Stomach smooth muscle (tissue), 2 donors: ENCODE results near the gene NFYA.
A peak's percentile ranks its signal among the peaks of the same experiment; 100 is the strongest.

Experiments
- H3K27ac ChIP-seq: one replicate; pipeline ENCODE4 v1.7.0; 2013; ENCODE audit warnings: mild to moderate bottlenecking, low read length, inconsistent platforms
- H3K27me3 ChIP-seq, 2 donors: one replicate each; pipeline ENCODE4 v1.7.0; 2013; ENCODE audit warnings: low read length in 2 of 2; ENCODE audit not compliant: insufficient read depth in 2 of 2, control insufficient read depth in 1 of 2
- H3K36me3 ChIP-seq, 2 donors: one replicate each; pipeline ENCODE4 v1.7.0; 2013; ENCODE audit warnings: low read length in 2 of 2; ENCODE audit not compliant: control insufficient read depth in 2 of 2, insufficient read depth in 2 of 2
- H3K4me1 ChIP-seq: one replicate; pipeline ENCODE4 v1.7.0; 2013; ENCODE audit warnings: low read length; ENCODE audit not compliant: control insufficient read depth, insufficient read depth
- H3K4me3 ChIP-seq, 2 donors: one replicate each; pipeline ENCODE4 v1.7.0; 2013; ENCODE audit warnings: low read length in 2 of 2
- H3K9ac ChIP-seq, 2 donors: one replicate each; pipeline ENCODE4 v1.7.0; 2013; ENCODE audit warnings: low read length in 2 of 2, mild to moderate bottlenecking in 1 of 2
- H3K9me3 ChIP-seq, 2 donors: one replicate each; pipeline ENCODE4 v1.7.0; 2013; ENCODE audit warnings: low read length in 2 of 2; ENCODE audit not compliant: control insufficient read depth in 2 of 2
- donor health status: healthy.
- donor health status: Pancreatic carcinoma.

Gene NFYA

DNA sequence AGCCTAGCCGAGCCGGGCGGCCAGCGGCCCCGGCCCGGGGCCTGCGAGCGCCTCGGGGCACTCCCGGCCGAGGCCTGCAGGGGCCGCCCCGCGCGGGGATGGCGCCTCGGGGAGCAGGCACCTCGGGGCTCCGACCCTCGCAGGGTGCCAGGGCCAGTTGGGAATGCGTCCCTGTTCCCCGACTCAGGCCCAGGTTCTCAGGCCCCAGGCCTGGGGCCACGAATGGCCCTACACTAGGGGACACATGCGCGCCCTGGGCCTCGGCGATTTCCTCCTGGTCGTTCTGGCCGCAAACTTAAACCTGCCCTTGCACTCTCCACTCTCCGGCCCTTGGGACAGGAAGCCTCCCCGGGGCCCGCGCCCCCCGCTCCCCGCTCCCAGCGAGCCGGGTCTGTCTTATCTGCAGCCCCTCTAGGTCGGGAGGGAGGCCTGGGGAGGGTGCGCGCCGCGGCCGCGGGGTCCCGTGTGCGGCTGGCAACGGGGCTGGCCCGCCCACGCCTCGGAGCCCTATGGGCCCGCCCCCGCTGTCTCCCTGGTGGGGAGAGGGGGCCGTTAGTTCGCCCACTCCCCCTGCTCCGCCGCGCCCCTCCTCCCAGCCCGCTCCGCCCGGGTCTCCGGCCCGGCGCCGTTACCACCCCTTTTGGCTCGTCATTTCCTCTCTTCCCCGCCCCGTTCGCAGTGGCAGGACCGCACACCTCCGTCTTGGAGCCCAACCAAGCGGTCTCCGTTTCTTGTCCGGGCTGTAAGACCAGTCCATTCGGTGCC is 611 bp downstream of the NFYA start:
- Histone ChIP-seq H3K27me3 (no peaks in the 10 kb centered on the region), H3K4me1 (peaks cover 16% of the 10 kb centered on the region), H3K4me3 (peak overlapping the region; percentile 86 to 88), H3K9ac (peak overlapping the region; percentile 94 to 98), H3K36me3 (peaks cover 6 to 7% of the 10 kb centered on the region in 2 donors), H3K9me3 (no peaks in the 10 kb centered on the region), H3K27ac (peak overlapping the region; percentile 99)

DNA sequence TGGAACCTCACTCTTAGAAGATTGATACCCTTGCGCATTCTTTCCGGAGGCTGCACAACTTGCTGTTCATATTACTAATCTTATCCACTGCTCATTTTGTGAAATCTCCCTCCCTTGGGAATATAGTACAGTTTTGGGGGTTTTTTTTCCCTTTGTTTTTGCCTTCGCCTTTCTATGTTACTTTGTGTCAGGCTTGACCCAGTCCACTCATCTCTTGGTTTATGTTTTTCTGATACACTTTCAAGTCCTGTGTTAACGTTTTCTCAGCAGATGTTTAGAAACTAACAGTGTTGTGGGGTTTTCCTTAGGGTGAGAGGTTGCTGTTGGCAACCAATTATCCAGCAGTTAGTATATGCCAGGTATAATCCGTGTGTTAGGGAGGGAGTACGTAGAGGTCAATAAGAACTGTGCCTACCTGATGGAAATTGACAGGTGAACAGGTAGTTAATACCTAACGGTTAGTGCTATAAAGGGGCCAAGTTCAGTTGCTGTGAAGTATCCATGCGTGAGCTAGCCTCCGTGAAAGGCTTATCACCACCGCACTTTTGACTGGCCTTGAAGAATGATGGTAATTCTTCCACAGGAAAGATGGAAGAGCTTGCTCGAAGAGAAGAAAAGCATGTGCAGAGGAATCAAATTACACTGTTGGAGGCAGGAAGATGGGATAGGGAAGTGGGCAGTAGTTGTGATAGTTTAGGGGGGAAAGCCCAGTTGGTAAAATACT is 1.4 kb downstream of the NFYA start:
- Histone ChIP-seq H3K36me3 (peaks cover 2 to 3% of the 10 kb centered on the region in 2 donors), H3K27me3 (no peaks in the 10 kb centered on the region), H3K4me3 (peak overlapping the region; percentile 86 to 88), H3K9me3 (no peaks in the 10 kb centered on the region), H3K27ac (peak overlapping the region; percentile 99), H3K4me1 (peaks cover 16% of the 10 kb centered on the region), H3K9ac (peak overlapping the region; percentile 94 to 98)

DNA sequence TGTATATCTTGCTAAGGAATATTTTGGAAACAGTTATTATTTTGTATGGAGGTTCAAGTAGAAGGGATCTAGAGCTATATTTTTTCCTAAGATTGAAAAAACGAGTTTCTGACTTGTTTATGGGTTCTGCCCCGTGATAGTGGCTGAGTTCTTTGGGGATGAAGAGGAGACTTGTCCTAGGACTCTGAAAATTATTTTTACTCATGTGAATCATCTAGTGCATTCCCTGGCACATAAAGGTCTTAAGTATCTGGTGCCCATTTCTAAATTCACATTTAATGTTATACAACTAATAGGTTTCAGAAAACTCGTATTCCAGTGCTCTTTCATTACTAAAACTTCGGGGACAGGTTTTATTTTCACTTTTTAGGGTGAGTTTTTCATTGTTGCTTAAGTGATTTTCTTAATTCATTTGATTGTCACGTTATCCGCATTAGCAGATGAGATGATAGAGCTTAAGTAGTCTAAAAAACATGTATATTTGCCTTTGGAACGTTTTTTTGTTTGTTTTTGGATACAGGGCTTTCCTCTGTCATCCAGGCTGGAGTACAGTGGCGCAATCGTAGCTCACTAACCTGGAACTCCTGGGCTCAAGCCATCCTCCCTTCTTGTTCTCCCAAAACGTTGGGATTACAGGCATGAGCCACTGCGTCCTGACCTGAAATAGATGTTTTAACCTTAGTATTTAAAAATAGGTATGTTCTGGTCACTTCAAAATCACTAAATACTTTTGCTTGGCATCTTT is 2.1 kb downstream of the NFYA start:
- Histone ChIP-seq H3K36me3 (peaks cover 2 to 8% of the 10 kb centered on the region in 2 donors), H3K9me3 (no peaks in the 10 kb centered on the region), H3K4me1 (peaks cover 16% of the 10 kb centered on the region), H3K4me3 (peak overlapping the region; percentile 86 to 88), H3K27ac (peak overlapping the region; percentile 99), H3K9ac (peak overlapping the region; percentile 16 to 94), H3K27me3 (no peaks in the 10 kb centered on the region)

DNA sequence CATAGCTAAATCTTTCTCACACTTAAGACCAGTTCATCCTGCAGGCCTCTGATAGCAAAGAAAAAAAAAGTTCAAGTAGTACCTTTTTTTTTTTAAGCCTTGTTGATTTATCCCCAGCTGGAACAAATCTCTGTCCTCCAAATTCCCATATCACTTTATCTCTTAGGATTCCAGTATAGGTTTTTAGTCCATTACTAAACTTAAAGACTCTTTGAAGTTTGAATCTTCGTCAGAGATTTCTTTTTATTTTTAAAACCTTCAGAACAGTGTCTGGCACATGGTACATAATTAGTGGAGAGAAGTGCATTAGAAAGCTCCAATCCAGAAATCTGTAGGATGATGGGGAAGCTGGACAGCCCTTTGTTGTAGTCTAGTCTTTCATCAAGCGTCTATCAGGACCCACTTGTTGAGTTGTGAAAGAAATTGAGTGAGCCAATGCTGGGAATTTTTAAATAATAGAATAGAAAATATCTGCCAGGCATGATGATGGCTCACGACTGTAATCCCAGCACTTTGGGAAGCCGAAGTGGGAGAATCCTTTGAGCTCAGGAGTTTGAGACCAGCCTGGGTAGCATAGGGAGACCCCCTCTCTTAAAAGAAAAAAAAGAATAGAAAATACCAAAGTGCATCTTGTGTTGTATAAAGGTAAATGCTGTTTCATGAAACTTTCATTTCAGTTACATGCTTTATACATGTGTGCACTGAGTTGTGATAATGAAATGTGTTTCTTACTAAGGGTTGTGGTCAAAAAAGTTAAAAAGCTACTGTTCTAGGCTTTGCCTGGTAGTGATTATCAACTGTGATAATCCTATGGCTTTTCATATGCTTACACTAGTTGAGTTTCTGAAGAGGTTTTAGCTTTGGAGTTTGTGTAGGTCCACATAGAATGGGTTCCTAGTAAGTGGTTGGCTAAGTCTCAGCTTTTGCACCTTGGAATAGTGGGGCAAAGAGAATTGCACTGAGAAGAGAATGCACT is 3.2 kb downstream of the NFYA start:
- Histone ChIP-seq H3K4me3 (no peak overlapping the region), H3K27ac (no peak overlapping the region), H3K36me3 (peaks cover 8 to 13% of the 10 kb centered on the region in 2 donors)

DNA sequence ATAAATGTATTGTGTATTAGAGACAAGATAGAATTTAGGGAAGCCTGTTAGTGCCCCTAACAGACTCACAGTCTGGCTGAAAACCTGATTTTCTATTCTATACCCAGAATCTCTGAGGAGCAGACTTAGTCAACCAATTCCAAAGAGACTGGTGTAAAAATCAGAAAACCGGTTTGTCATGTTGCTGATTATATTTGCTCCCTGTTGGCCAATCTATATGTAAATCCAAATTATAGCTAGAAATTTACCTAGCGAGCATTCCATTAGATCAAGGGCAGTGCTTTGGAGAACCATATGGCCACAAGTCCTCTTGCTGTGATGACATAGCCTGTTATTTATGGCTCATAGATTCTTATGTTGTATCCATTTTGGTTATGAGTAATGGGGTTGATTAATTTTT is 4.8 kb downstream of the NFYA start:
- Histone ChIP-seq H3K36me3 (peaks cover 8 to 13% of the 10 kb centered on the region in 2 donors), H3K9me3 (no peaks in the 10 kb centered on the region), H3K4me1 (peaks cover 14% of the 10 kb centered on the region), H3K4me3 (no peak overlapping the region), H3K27ac (no peak overlapping the region), H3K27me3 (no peaks in the 10 kb centered on the region), H3K9ac (no peak overlapping the region)

More for the DNA sequence above, 3.2 kb downstream of the NFYA start:
- H3K9me3 ChIP-seq = no peaks in the 10 kb centered on the region
- no peaks in the 10 kb centered on the region for H3K27me3 ChIP-seq
- H3K4me1 ChIP-seq = peaks cover 16% of the 10 kb centered on the region
- H3K9ac ChIP-seq = no peak overlapping the region

DNA sequence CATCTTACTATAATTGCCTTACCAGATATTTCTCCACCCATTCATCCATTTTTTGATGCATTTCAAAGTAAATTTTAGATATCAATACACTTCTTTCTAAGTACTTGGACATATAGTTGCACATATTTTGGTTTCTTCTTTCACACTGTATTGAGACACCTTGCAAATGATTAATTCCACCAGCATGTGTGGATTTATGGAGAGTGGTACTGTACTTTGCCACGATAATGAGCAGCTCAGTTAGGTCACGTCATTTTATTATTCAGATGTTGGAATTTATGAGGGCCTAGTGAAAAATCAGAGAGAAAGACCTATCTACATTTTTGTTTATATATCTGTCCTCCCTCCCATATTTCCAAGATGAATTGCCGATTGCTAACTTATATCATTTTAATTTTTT is 5.3 kb downstream of the NFYA start:
- no peak overlapping the region for H3K9ac ChIP-seq
- H3K27me3 ChIP-seq = no peaks in the 10 kb centered on the region

DNA sequence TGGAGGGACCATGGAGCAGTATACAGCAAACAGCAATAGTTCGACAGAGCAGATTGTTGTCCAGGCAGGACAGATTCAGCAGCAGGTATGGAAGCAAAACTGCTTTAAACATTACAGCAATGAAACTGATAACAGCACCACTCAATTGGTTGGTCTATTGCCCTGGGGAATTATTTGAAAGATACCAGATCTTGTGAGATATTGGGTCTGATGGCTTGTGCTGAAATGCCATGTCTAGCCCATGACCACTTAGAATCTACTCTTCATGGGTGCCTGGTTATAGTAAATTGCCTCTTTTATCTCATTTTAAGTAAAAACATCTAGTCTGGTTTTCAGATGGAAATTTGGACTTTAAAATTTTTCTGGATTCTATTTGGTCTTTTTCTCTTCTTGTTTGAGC is 6.3 kb downstream of the NFYA start:
- H3K36me3 ChIP-seq = peaks cover 8 to 16% of the 10 kb centered on the region in 2 donors
- H3K9ac ChIP-seq = no peak overlapping the region
- H3K9me3 ChIP-seq = no peaks in the 10 kb centered on the region
- H3K4me3 ChIP-seq = no peak overlapping the region
- H3K4me1 ChIP-seq = peaks cover 10% of the 10 kb centered on the region
- H3K27ac ChIP-seq = no peak overlapping the region
- H3K27me3 ChIP-seq = no peaks in the 10 kb centered on the region

More for the DNA sequence above, 5.3 kb downstream of the NFYA start:
- peaks cover 8 to 13% of the 10 kb centered on the region in 2 donors for H3K36me3 ChIP-seq
- H3K9me3 ChIP-seq = no peaks in the 10 kb centered on the region
- no peak overlapping the region for H3K4me3 ChIP-seq
- H3K27ac ChIP-seq = no peak overlapping the region
- H3K4me1 ChIP-seq = peaks cover 14% of the 10 kb centered on the region

DNA sequence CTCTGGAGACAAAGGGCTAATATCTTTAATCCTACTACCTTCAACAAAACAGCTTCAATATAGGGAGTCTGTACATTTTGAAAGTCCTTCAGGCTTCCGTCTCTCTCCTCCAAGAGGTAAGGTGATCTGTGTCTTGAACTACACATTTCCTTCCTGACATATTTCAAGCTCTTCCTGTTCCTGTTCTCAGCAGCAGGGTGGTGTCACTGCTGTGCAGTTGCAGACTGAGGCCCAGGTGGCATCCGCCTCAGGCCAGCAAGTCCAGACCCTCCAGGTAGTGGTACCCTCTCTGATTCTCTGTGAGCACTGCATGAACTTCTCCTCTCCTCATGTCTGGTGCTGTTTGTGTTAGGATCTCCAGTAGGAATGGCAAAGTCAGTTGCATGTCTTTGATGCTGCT is 7.8 kb downstream of the NFYA start:
- H3K4me1 ChIP-seq = no peaks in the 10 kb centered on the region
- H3K9me3 ChIP-seq = no peaks in the 10 kb centered on the region
- no peak overlapping the region for H3K4me3 ChIP-seq
- no peak overlapping the region for H3K9ac ChIP-seq
- H3K27ac ChIP-seq = no peak overlapping the region
- no peaks in the 10 kb centered on the region for H3K27me3 ChIP-seq
- peaks cover 12 to 23% of the 10 kb centered on the region in 2 donors for H3K36me3 ChIP-seq

DNA sequence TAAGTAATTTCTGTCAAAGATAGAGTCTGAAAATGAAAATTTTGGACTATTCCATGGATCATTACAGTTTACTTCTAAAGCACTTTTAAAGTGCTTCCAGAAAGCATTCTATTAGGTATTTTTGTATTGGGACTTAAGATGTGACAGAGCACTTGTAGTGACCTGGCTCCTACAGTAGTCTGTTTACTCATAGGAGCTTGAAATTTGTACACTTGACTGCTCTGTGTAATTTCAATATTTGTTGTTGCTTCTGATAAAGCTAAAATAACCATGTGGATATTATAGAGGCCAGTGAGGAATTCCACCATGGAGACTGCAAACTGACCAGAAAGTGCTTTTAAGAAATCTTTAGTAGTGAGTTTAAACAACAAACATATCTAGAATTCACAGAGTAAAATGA is 10.3 kb downstream of the NFYA start:
- Histone ChIP-seq H3K27ac (no peak overlapping the region), H3K36me3 (peaks cover 12 to 23% of the 10 kb centered on the region in 2 donors), H3K4me1 (no peaks in the 10 kb centered on the region), H3K9ac (no peak overlapping the region), H3K4me3 (no peak overlapping the region), H3K9me3 (no peaks in the 10 kb centered on the region), H3K27me3 (no peaks in the 10 kb centered on the region)

DNA sequence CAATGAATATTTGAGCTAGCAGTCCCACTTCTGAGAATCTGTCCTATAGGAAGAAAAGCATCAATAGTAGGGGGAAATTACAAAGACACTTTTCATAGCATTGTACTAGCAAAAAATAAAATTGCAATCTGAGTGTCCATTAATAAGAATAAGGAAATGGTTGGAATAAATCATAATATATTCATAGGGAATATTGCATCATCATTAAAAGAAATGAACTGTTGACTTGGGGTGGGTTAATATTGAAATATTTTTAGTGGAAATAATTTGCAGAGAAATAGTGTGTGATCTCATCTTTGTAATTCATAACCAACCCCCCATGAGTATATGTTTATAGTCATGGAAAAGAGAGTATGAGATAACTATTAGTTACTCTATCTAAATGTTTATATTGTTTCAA is 12.4 kb downstream of the NFYA start:
- Histone ChIP-seq H3K9me3 (no peaks in the 10 kb centered on the region), H3K4me1 (no peaks in the 10 kb centered on the region), H3K9ac (no peak overlapping the region), H3K36me3 (peaks cover 12 to 20% of the 10 kb centered on the region in 2 donors), H3K4me3 (no peak overlapping the region), H3K27ac (no peak overlapping the region), H3K27me3 (no peaks in the 10 kb centered on the region)
